Measurements from ENCODE around the gene CFAP65.

The CFAP65 gene

DNA sequence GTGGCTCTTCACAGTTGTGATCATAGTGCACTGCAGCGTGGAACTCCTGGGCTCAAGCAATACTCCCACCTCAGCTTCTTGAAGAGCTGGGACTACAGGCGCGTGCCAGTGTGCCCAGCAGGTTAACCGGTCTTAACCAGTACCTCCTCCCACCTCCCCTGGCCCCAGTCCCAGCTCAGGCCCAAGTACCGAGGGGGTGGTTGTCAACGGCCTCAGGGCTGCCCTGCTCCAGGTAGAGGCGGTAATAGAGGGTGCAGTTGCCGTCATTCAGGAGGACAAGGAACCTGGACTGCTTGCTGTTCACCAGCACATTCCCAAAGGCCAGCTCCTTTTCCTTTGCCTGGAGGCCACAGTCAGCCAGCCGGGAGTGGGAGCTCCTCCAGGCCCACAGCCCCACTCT lies 19.7 kb downstream of the CFAP65 start:
- TF ChIP-seq, protein P1, sequence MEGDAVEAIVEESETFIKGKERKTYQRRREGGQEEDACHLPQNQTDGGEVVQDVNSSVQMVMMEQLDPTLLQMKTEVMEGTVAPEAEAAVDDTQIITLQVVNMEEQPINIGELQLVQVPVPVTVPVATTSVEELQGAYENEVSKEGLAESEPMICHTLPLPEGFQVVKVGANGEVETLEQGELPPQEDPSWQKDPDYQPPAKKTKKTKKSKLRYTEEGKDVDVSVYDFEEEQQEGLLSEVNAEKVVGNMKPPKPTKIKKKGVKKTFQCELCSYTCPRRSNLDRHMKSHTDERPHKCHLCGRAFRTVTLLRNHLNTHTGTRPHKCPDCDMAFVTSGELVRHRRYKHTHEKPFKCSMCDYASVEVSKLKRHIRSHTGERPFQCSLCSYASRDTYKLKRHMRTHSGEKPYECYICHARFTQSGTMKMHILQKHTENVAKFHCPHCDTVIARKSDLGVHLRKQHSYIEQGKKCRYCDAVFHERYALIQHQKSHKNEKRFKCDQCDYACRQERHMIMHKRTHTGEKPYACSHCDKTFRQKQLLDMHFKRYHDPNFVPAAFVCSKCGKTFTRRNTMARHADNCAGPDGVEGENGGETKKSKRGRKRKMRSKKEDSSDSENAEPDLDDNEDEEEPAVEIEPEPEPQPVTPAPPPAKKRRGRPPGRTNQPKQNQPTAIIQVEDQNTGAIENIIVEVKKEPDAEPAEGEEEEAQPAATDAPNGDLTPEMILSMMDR (IDR thresholded peaks at IDR 0.05; ENCODE audit: low read length, missing control alignments) = no peak
- no peak for DNase-seq (ENCODE audit: low read depth)
- no peak overlapping the region for H3K4me3 ChIP-seq (replicated peaks; ENCODE audit: low read depth, low read length)

GRCh38 chr2:219020604-219021365 lies 20.5 kb downstream of the CFAP65 start:
- DNase-seq (ENCODE audit: low read depth) = peak; percentile 30
- no peak overlapping the region for H3K4me3 ChIP-seq (replicated peaks; ENCODE audit: low read depth, low read length)
- TF ChIP-seq, protein P1 (IDR thresholded peaks at IDR 0.05; ENCODE audit: low read length, missing control alignments) = no peak

DNA sequence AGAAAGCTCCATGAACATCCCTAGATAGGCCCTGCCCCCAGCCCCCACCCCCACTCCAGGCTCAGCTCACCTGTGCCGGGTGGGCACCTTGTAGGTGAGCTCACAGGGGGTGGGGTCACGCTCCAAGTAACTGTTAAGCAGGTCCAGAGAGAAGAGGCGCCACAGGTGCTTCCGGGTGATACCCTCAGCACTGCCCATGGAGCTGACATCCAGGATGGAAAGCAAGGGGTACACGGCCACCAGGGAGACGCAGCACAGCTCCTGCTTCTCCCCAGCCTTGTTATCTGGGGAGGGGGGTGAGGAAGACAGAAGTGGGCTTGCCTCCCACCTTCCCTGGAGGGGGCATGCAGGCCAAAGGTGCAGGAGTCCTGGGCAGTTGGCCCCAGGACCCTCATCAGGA lies 21.9 kb downstream of the CFAP65 start:
- no peak for DNase-seq (ENCODE audit: low read depth)
- H3K4me3 ChIP-seq (replicated peaks; ENCODE audit: low read depth, low read length) = no peak overlapping the region
- TF ChIP-seq, protein P1 (IDR thresholded peaks at IDR 0.05; ENCODE audit: low read length, missing control alignments) = no peak

DNA sequence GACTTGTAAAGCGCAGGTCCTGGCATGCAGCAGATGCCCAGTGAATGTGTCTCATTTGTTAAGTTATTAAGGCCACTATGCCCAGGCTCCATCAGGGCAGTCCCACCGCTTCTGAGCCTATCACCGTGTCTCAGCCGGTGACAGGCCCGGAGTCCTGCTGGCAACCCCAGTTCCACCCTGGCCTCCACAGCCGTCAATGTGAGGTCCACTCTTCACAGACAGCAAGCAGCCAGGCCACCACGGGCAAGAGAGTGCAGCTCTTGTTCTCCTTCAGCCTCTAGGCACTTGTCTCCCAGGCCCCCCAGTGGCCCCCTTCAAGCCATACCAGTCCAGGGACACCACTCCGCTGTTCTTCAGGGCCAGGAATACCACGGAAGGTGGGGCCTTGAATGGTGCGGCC lies 22.6 kb downstream of the CFAP65 start:
- TF ChIP-seq, protein P1 (IDR thresholded peaks at IDR 0.05; ENCODE audit: low read length, missing control alignments) = no peak

GRCh38 chr2:219018286-219018685 lies 23.0 kb downstream of the CFAP65 start:
- TF ChIP-seq, protein P1 (IDR thresholded peaks at IDR 0.05; ENCODE audit: low read length, missing control alignments) = no peak
- no peak for DNase-seq (ENCODE audit: low read depth)
- H3K4me3 ChIP-seq (replicated peaks; ENCODE audit: low read depth, low read length) = no peak overlapping the region

More for the DNA sequence above, 22.6 kb downstream of the CFAP65 start:
- no peak for DNase-seq (ENCODE audit: low read depth)
- H3K4me3 ChIP-seq (replicated peaks; ENCODE audit: low read depth, low read length) = no peak overlapping the region

DNA sequence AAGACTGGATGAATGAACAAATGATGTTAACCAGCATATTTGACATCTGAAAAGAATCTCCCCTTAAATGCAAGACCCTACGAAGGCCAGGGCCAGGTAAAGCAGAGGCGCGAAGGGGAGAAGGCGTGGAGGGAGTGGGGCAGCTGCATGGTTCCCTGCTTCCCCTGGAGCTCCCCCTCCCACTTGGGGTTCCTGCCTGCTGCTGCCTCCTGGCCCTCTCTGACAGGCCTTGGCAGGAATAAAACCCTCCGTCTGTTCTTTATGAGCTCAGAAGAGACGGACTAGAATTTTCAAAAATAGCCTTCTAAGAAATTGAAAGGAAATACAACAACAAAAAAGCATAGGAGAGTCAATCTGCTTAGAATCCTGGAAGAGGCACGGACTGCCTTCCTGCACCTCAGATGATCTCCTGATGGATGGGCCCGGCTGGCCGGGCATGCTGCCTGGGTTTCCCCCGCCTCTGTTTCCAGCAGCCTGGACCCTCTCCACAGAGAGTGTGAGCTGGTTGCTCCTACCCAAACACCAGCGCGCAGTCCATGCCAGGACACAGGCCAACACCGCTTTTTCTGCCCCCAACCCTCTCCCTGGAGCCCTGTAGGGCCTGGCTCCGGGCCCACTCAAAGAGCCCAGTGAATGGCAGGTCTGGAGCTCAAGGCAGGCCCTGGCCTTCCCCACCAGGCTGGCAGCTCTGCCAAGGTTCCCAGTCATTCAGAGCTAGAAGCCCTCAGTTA lies 23.9 kb downstream of the CFAP65 start:
- TF ChIP-seq, protein P1 (IDR thresholded peaks at IDR 0.05; ENCODE audit: low read length, missing control alignments) = no peak
- no peak for DNase-seq (ENCODE audit: low read depth)
- no peak overlapping the region for H3K4me3 ChIP-seq (replicated peaks; ENCODE audit: low read depth, low read length)

Data from fibroblast of pulmonary artery (primary cell).